Brain microvascular endothelial cell (primary cell): Measurements from ENCODE around the gene ARHGAP32.

ENCODE experiments used
- DNase-seq: peaks from one replicate; pipeline ENCODE4 v3.0.0-alpha.2; 2020
- H3K27ac ChIP-seq: fragments of 250-450 bp; sonication (Bioruptor Pico); 2 replicates; pipeline ENCODE4 v1.5.1; 2020; ENCODE audit warnings: mild to moderate bottlenecking, moderate library complexity
- H3K27me3 ChIP-seq: fragments of 250-450 bp; sonication (Bioruptor Pico); replicated peaks from 2 replicates; pipeline ENCODE4 v1.5.1; 2020; ENCODE audit warnings: mild to moderate bottlenecking
- H3K36me3 ChIP-seq: fragments of 250-450 bp; sonication (Bioruptor Pico); replicated peaks from 2 replicates; pipeline ENCODE4 v1.5.1; 2020; ENCODE audit warnings: mild to moderate bottlenecking
- H3K4me3 ChIP-seq: 2 replicates; pipeline ENCODE4 v1.5.1; 2011; ENCODE audit warnings: low read depth, mild to moderate bottlenecking, control low read depth, low read length, moderate library complexity
- in situ Hi-C: cut with HindIII; loops from 2 replicates; pipeline ENCODE4 v1.10.0; 2017; ENCODE audit warnings: low sequenced_read_pairs, low pct_ligation_motif_present
- TF ChIP-seq, protein P1 (sequence below): IDR thresholded peaks from 2 replicates; pipeline ENCODE4 v1.5.1; 2011; ENCODE audit warnings: low read depth, mild to moderate bottlenecking, moderate library complexity, low read length, control low read depth, inconsistent platforms; ENCODE audit errors: missing control alignments

Gene ARHGAP32

DNA sequence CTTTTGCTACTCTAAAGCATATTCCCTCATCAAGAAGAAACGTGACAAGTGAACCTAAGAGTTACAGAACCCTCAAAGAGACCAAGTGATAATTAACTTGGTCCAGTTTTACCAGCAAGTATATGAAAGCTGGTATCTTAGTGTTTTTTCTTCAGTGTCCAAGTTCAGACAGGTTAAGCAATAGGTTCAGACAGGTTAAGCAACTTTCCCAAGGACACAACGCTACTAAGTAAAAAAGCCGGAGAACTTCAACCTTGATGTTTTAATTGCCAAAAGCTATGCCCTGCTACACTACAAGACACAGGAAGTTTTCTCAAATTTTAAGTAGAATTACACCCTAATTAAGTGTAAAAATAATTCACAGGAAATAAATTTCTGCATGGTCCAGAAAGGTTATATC, 30.0 kb upstream of the ARHGAP32 start:
- in situ Hi-C loops = no loop called here
- no peak for DNase-seq
- H3K27ac ChIP-seq = no peak overlapping the region
- no peaks in the 10 kb centered on the region for H3K36me3 ChIP-seq
- H3K4me3 ChIP-seq = no peak overlapping the region
- TF ChIP-seq, protein P1, sequence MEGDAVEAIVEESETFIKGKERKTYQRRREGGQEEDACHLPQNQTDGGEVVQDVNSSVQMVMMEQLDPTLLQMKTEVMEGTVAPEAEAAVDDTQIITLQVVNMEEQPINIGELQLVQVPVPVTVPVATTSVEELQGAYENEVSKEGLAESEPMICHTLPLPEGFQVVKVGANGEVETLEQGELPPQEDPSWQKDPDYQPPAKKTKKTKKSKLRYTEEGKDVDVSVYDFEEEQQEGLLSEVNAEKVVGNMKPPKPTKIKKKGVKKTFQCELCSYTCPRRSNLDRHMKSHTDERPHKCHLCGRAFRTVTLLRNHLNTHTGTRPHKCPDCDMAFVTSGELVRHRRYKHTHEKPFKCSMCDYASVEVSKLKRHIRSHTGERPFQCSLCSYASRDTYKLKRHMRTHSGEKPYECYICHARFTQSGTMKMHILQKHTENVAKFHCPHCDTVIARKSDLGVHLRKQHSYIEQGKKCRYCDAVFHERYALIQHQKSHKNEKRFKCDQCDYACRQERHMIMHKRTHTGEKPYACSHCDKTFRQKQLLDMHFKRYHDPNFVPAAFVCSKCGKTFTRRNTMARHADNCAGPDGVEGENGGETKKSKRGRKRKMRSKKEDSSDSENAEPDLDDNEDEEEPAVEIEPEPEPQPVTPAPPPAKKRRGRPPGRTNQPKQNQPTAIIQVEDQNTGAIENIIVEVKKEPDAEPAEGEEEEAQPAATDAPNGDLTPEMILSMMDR = no peak
- no peaks in the 10 kb centered on the region for H3K27me3 ChIP-seq

DNA sequence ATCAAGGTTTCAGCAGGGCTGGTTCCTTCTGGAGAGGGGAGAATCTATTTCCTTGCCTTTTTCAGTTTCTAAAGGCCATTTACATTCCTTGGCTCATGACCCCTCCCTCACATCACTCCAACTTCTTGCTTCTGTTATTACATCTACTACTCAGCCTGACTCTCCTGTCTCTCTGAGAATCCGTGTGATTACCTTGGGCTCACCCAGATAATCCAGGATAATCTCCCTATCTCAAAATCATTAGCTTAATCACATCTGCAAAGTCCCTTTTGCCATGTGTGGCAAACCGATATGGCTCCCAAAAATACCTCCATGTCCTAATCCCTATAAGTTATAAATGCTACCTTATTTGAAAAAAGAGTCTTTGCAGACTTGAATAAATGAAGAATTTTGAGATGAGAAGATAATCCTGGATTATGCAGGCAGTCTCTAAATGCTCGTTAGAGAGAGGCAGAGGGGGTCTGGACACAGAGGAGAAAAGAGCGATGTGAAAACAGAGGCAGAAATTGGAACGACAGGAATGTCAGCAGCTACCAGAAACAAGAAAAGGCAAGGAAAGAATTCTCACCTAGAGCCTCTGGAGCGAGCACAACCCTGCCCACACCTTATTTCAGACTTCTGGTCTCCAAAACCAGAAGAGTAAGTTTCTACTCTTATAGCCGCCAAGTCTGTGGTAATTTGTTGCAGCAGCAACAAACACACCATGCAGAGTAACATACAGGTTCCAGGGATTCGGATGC, 23.6 kb upstream of the ARHGAP32 start:
- in situ Hi-C loops = no loop called here
- Histone ChIP-seq H3K36me3 (no peaks in the 10 kb centered on the region), H3K27ac (no peak overlapping the region), H3K4me3 (no peak overlapping the region), H3K27me3 (no peaks in the 10 kb centered on the region)
- TF ChIP-seq, protein P1 = no peak
- DNase-seq = no peak

DNA sequence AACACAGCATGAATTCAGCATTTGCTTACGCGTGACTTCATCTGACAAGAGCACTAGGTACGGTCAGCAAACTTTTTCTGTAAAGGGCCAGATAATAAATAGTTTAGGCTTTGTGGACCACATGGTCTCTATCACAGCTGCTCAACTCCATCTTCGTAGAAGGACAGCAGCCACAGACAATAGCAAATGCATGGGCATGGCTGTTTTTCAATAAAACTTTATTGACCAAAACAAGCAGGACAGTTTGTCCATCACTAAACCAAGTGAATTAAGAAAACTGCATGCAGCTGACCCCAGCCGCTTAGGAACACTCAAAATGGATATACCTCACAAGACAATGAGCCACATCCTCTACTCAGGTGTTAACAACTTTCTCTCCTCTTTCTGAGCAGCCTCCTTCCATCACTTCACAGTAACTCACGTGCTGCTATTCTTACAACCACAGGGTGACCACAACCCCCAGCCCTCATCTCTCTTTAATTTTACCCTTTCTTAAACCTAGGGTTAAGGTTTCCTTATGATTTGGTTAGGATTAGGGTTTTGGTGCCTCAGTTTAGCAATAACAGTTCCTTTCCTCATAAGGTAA, 22.7 kb upstream of the ARHGAP32 start:
- no peaks in the 10 kb centered on the region for H3K27me3 ChIP-seq
- in situ Hi-C loops = no loop called here
- no peak overlapping the region for H3K27ac ChIP-seq
- H3K36me3 ChIP-seq = no peaks in the 10 kb centered on the region
- DNase-seq = no peak
- no peak overlapping the region for H3K4me3 ChIP-seq
- TF ChIP-seq, protein P1 = no peak

DNA sequence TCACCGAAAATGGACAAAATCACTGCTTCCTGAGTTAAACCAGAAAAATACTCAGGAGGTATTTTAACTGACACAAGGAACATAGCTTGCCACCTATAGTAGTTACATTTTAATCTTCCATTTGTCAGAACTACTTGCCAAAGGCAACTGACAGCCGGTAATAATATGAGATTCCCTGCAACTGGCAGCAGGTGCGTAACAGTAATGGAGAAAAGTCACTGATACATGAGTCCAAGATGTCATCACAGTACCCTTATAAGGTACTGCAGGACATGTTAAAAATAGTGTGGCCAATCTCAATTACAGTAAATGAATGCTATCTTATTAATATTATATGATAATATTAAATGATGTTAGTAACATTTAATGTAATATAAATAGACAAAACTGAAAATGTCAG, 21.1 kb upstream of the ARHGAP32 start:
- no peaks in the 10 kb centered on the region for H3K36me3 ChIP-seq
- TF ChIP-seq, protein P1 = no peak
- no peak overlapping the region for H3K27ac ChIP-seq
- DNase-seq = no peak
- H3K27me3 ChIP-seq = no peaks in the 10 kb centered on the region
- H3K4me3 ChIP-seq = no peak overlapping the region
- in situ Hi-C loops = no loop called here

DNA sequence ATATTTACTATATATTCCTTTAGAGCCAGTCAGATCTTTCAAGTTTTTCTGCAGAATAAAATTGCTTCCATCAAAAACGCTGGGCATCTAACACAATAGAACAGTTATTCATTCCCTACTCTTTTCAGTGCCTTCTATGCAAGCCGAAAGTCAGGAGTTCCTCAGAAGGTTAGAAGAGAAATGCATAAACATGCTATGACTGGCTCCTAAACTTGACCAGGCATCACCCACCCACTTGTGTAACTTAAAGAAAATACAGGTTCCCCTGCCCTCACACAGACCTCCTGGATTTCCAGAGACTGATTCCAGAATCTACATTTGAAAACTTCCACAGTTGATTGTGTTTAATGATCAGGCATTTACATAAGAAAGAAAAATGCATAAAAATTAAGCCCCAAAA, 19.3 kb upstream of the ARHGAP32 start:
- Histone ChIP-seq H3K27ac (no peak overlapping the region), H3K36me3 (no peaks in the 10 kb centered on the region), H3K27me3 (no peaks in the 10 kb centered on the region), H3K4me3 (no peak overlapping the region)
- in situ Hi-C loops = no loop called here
- no peak for DNase-seq
- TF ChIP-seq, protein P1 = no peak

DNA sequence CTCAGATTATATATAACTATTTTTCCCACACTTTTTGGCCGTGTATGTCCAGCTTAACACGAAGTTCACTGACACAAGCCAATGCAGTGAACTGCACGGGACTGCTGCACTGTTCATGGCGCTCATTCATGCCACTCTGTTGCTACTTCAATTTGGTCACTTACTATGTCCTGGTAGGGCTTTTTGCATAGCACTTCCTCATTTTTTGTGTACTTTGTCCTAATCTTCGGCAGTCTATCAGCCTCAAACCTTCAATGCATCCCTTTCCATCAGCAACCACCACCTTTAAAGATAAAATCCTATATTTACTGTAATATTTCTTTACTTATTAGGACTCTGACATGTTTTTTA, 18.7 kb upstream of the ARHGAP32 start:
- in situ Hi-C loops = no loop called here
- Histone ChIP-seq H3K27me3 (no peaks in the 10 kb centered on the region), H3K36me3 (no peaks in the 10 kb centered on the region), H3K4me3 (no peak overlapping the region), H3K27ac (no peak overlapping the region)
- TF ChIP-seq, protein P1 = no peak
- DNase-seq = no peak
